Measurements from ENCODE around the gene VAV3. TPM values are rescaled to one million over a fixed set of nuclear protein-coding genes. Genes with fewer than 3 reads are reported as not detected.

VAV3 gene
- polyA plus RNA-seq, 1 of the 3 experiments (the other 2 are of a cell fraction): not detected

GRCh38 chr1:107843989-107844388, 121.0 kb downstream of the VAV3 start:
- H3K27me3 ChIP-seq (ENCODE audit: insufficient read depth): no peaks in the 10 kb centered on the region
- POLR2A ChIA-PET: no interaction called here
- no peak overlapping the region for H3K9ac ChIP-seq
- no peaks in the 10 kb centered on the region for H3K9me3 ChIP-seq
- no peaks in the 10 kb centered on the region for H3K79me2 ChIP-seq (ENCODE audit: insufficient read depth)
- H3K9me2 ChIP-seq: no peaks in the 10 kb centered on the region
- CTCF ChIA-PET: interaction anchor here (2.3 kb wide), 1 partner anchor 282 kb away, joined by 8 read pairs; no protein-coding TSS in a partner anchor
- H3K4me2 ChIP-seq: no peak overlapping the region
- no peak overlapping the region for H3K27ac ChIP-seq (ENCODE audit: low read depth in 2 of 2, low read length in 1 of 2)
- TF ChIP-seq USF2 (IDR thresholded peaks at IDR 0.05; ENCODE audit: borderline replicate concordance, low read depth, low read length) (no peak), GABPA (IDR thresholded peaks at IDR 0.05; ENCODE audit: low read depth) (no peak), RFX5 (IDR thresholded peaks at IDR 0.05; ENCODE audit: low read length) (no peak), PBX3 (IDR thresholded peaks at IDR 0.05) (no peak), ELF1 (IDR thresholded peaks at IDR 0.05) (no peak), ZBTB33 (IDR thresholded peaks at IDR 0.05; ENCODE audit: borderline replicate concordance, low read depth) (no peak), TCF12 (IDR thresholded peaks at IDR 0.05) (no peak), NRF1 (IDR thresholded peaks at IDR 0.05; ENCODE audit: low read depth, low read length) (no peak), EZH2phosphoT487 (IDR thresholded peaks at IDR 0.05; ENCODE audit: borderline replicate concordance, low read depth) (no peak), SIN3A (IDR thresholded peaks at IDR 0.05; ENCODE audit: borderline replicate concordance, low read depth, low read length) (no peak), RCOR1 (IDR thresholded peaks at IDR 0.05; ENCODE audit: low read length) (no peak), FOXM1 (IDR thresholded peaks at IDR 0.05; ENCODE audit: low read depth) (no peak), TAF1 (IDR thresholded peaks at IDR 0.05; ENCODE audit: borderline replicate concordance, low read depth, low read length) (no peak), CHD2 (IDR thresholded peaks at IDR 0.05; ENCODE audit: low read length, partially characterized antibody) (no peak), GATA2 (CRISPR knock-in tag; IDR thresholded peaks at IDR 0.05) (no peak), JUND (IDR thresholded peaks at IDR 0.05) (no peak), MXI1 (IDR thresholded peaks at IDR 0.05; ENCODE audit: low read depth, low read length) (no peak), FOSL2 (IDR thresholded peaks at IDR 0.05; ENCODE audit: borderline replicate concordance, low read depth) (no peak), TEAD4 (IDR thresholded peaks at IDR 0.05; ENCODE audit: borderline replicate concordance, insufficient read depth) (no peak), RAD21 (IDR thresholded peaks at IDR 0.05; ENCODE audit: low read length) (no peak)
- DNase-seq: no peak
- H3F3A ChIP-seq (replicated peaks; ENCODE audit: insufficient read depth): no peaks in the 10 kb centered on the region
- H4K20me1 ChIP-seq (ENCODE audit: insufficient read depth): no peaks in the 10 kb centered on the region
- 85% methylated on average over 5 of the region's 6 CpGs for WGBS (ENCODE audit: low lambda C conversion rate)
- H3K4me1 ChIP-seq (ENCODE audit: control insufficient read depth in 1 of 2, insufficient read depth in 2 of 2, low read depth in 1 of 2, low read length in 1 of 2): no peaks in the 10 kb centered on the region
- H3K36me3 ChIP-seq (replicated peaks in 1 of 2; ENCODE audit: control insufficient read depth in 1 of 2, insufficient read depth in 2 of 2, low read length in 1 of 2): no peaks in the 10 kb centered on the region
- no peak overlapping the region for H2AFZ ChIP-seq (ENCODE audit: low read depth)
- H3K4me3 ChIP-seq (ENCODE audit: low read depth in 2 of 2, low read length in 1 of 2): no peak overlapping the region
